ENCODE data around the gene C4orf51. TPM values are rescaled to one million over a fixed set of nuclear protein-coding genes. Genes with fewer than 3 reads are reported as not detected.
A peak's percentile ranks its signal among the peaks of the same experiment; 100 is the strongest.

Gene C4orf51
- total and polyA plus RNA-seq, 2 of the 4 experiments (the other 2 are of a cell fraction), result not detected

- WGBS, 2 experiments (ENCODE audit: extremely low coverage in 2 of 2, insufficient read length in 1 of 2), result no CpG with 5 or more reads among the region's 2 CpGs
- H3K36me3 ChIP-seq (ENCODE audit: control insufficient read depth, insufficient read depth, low read length), result peaks cover 8% of the 10 kb centered on the region
- no peak overlapping the region for H4K8ac ChIP-seq (ENCODE audit: low read depth in 2 of 2, low read length in 2 of 2)
- H4K20me1 ChIP-seq (ENCODE audit: insufficient read depth, low read length), result no peaks in the 10 kb centered on the region
- H3K27ac ChIP-seq (ENCODE audit: insufficient read depth, low read length), result no peak overlapping the region
- no peak for TF ChIP-seq MAZ (IDR thresholded peaks at IDR 0.05; ENCODE audit: borderline replicate concordance, low read depth, low read length)
- no peak for TF ChIP-seq MXI1 (IDR thresholded peaks at IDR 0.05; ENCODE audit: borderline replicate concordance, low read depth, low read length)
- no peak for TF ChIP-seq NFE2L2 (IDR thresholded peaks at IDR 0.05; ENCODE audit: low read depth, low read length)
- TF ChIP-seq, protein P1, sequence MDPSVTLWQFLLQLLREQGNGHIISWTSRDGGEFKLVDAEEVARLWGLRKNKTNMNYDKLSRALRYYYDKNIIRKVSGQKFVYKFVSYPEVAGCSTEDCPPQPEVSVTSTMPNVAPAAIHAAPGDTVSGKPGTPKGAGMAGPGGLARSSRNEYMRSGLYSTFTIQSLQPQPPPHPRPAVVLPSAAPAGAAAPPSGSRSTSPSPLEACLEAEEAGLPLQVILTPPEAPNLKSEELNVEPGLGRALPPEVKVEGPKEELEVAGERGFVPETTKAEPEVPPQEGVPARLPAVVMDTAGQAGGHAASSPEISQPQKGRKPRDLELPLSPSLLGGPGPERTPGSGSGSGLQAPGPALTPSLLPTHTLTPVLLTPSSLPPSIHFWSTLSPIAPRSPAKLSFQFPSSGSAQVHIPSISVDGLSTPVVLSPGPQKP (IDR thresholded peaks at IDR 0.05; ENCODE audit: borderline replicate concordance, low read depth, low read length), result no peak
- no peak for TF ChIP-seq RFX5 (IDR thresholded peaks at IDR 0.05; ENCODE audit: low read depth, low read length)
- TF ChIP-seq, protein P2, sequence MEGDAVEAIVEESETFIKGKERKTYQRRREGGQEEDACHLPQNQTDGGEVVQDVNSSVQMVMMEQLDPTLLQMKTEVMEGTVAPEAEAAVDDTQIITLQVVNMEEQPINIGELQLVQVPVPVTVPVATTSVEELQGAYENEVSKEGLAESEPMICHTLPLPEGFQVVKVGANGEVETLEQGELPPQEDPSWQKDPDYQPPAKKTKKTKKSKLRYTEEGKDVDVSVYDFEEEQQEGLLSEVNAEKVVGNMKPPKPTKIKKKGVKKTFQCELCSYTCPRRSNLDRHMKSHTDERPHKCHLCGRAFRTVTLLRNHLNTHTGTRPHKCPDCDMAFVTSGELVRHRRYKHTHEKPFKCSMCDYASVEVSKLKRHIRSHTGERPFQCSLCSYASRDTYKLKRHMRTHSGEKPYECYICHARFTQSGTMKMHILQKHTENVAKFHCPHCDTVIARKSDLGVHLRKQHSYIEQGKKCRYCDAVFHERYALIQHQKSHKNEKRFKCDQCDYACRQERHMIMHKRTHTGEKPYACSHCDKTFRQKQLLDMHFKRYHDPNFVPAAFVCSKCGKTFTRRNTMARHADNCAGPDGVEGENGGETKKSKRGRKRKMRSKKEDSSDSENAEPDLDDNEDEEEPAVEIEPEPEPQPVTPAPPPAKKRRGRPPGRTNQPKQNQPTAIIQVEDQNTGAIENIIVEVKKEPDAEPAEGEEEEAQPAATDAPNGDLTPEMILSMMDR (conservative IDR thresholded peaks at IDR 0.05; ENCODE audit: low read depth, low read length), result no peak
- no peak for TF ChIP-seq USF2 (IDR thresholded peaks at IDR 0.05; ENCODE audit: low read depth, low read length)
- TF ChIP-seq CEBPB (IDR thresholded peaks at IDR 0.05; ENCODE audit: low read depth, low read length), result no peak
- TF ChIP-seq RCOR1 (IDR thresholded peaks at IDR 0.05; ENCODE audit: insufficient replicate concordance, low read length), result no peak
- no peak for TF ChIP-seq BHLHE40 (IDR thresholded peaks at IDR 0.05; ENCODE audit: low read depth, low read length)
- no peak for TF ChIP-seq MAFK (IDR thresholded peaks at IDR 0.05; ENCODE audit: low read depth, low read length)
- TF ChIP-seq FOS (IDR thresholded peaks at IDR 0.05; ENCODE audit: low read depth, low read length), result no peak
- no peak for TF ChIP-seq SMC3 (IDR thresholded peaks at IDR 0.05; ENCODE audit: low read depth, low read length)
- no peak for TF ChIP-seq RAD21 (IDR thresholded peaks at IDR 0.05; ENCODE audit: low read length)
- H3K4ac ChIP-seq (ENCODE audit: low read depth, low read length), result no peak overlapping the region
- no peaks in the 10 kb centered on the region for H3K27me3 ChIP-seq (ENCODE audit: control insufficient read depth, insufficient read depth, low read length)
- CTCF ChIA-PET, result no interaction called here
- H2AFZ ChIP-seq (replicated peaks; ENCODE audit: low read length, poor library complexity), result no peak overlapping the region
- intact Hi-C loops (cut with micrococcal nuclease) (no loop called here), in situ Hi-C loops (cut with MboI; ENCODE audit: low sequenced_read_pairs) (no loop called here), dilution Hi-C loops (cut with HindIII; ENCODE audit: low sequenced_read_pairs, unreplicated experiment) (no loop called here)
- POLR2A ChIA-PET (ENCODE audit: unreplicated experiment), result no interaction called here
- no peak overlapping the region for H3K23ac ChIP-seq (ENCODE audit: low read depth, low read length)
- H2BK15ac ChIP-seq (ENCODE audit: low read depth, low read length), result no peak overlapping the region
- H3K9ac ChIP-seq (ENCODE audit: low read depth, low read length), result no peak overlapping the region
- no peak overlapping the region for H4K5ac ChIP-seq (ENCODE audit: low read depth, low read length)
- 0 out of 4 replicates have a peak, but pooled peaks cover 0 to 4% of the 10 kb centered on the region in 2 experiments for H3K79me1 ChIP-seq (ENCODE audit: low read depth in 1 of 2, low read length in 2 of 2)
- no peak overlapping the region; the same call in 1 of the 2 replicates for H4K91ac ChIP-seq (ENCODE audit: insufficient read depth, low read depth, low read length)
- no peak overlapping the region for H3K18ac ChIP-seq (ENCODE audit: low read depth, low read length)
- peaks cover 5% of the 10 kb centered on the region; the same call in 1 of the 2 replicates for H3K9me1 ChIP-seq (ENCODE audit: insufficient read depth, low read length)
- no peak overlapping the region for H3K4me3 ChIP-seq (ENCODE audit: insufficient read depth, low read depth, low read length)
- H2BK120ac ChIP-seq (ENCODE audit: low read depth, low read length), result no peak overlapping the region
- ATAC-seq (ENCODE audit: low read depth), result no peak
- H2AK5ac ChIP-seq (ENCODE audit: low read depth, low read length), result no peak overlapping the region
- peak; percentile 21 for DNase-seq
- H3K56ac ChIP-seq (ENCODE audit: extremely low read depth, insufficient read depth, low read length), result no peak overlapping the region
- H2BK5ac ChIP-seq (ENCODE audit: low read depth, low read length, poor library complexity, severe bottlenecking), result no peak overlapping the region
- no peak overlapping the region for H2BK20ac ChIP-seq (ENCODE audit: low read depth, low read length)
- no peak overlapping the region for H2AK9ac ChIP-seq (replicated peaks; ENCODE audit: low read depth, low read length, poor library complexity)
- BruUV-seq (replicated peaks), result no TSS peak
- no peak overlapping the region for H3K14ac ChIP-seq (replicated peaks; ENCODE audit: low read depth, low read length)
- no peaks in the 10 kb centered on the region for H3K9me3 ChIP-seq (ENCODE audit: control insufficient read depth, insufficient read depth, low read length)
- H3K4me2 ChIP-seq (ENCODE audit: low read depth, low read length), result no peak overlapping the region
- no peaks in the 10 kb centered on the region for H3K4me1 ChIP-seq (ENCODE audit: control insufficient read depth, insufficient read depth, low read length)
These were observed 75.9 kb downstream of the C4orf51 start for GRCh38 chr4:145755802-145756201.
